ENCODE measurements around the gene COL3A1. TPM values are rescaled to one million over a fixed set of nuclear protein-coding genes. Genes with fewer than 3 reads are reported as not detected.

COL3A1 gene
- polyA plus RNA-seq, 3 donors: not detected

GRCh38 chr2:189049709-189050164 lies 75.6 kb downstream of the COL3A1 start:
- H3K27ac ChIP-seq (ENCODE audit: low read depth in 1 of 2, low read length in 2 of 2): no peak overlapping the region

GRCh38 chr2:189050165-189050712 lies 76.1 kb downstream of the COL3A1 start:
- no peak overlapping the region for H3K4me3 Mint-ChIP-seq
- no peaks in the 10 kb centered on the region for H3K79me2 ChIP-seq (ENCODE audit: insufficient read depth, low read length)
- peaks cover 0 to 3% (median 0%) of the 10 kb centered on the region in 7 donors for H3K9me3 Mint-ChIP-seq
- no peaks in the 10 kb centered on the region for H4K20me1 ChIP-seq (ENCODE audit: insufficient read depth, low read length)
- H3K4me3 ChIP-seq (replicated peaks in 1 of 3; ENCODE audit: low read depth in 2 of 3, low read length in 3 of 3): no peak overlapping the region
- no peak overlapping the region for H3K4me2 ChIP-seq (replicated peaks; ENCODE audit: extremely low read depth, low read length, poor library complexity, severe bottlenecking)
- no peak overlapping the region for H2AFZ ChIP-seq (ENCODE audit: insufficient read depth, low read depth, low read length, poor library complexity, severe bottlenecking)
- H3K27me3 ChIP-seq (ENCODE audit: control insufficient read depth in 2 of 2, insufficient read depth in 2 of 2, low read length in 2 of 2): no peaks in the 10 kb centered on the region
- H3K36me3 Mint-ChIP-seq: no peaks in the 10 kb centered on the region
- H3K36me3 ChIP-seq (replicated peaks in 1 of 2; ENCODE audit: control insufficient read depth in 1 of 2, insufficient read depth in 2 of 2, low read length in 2 of 2): no peaks in the 10 kb centered on the region
- no peaks in the 10 kb centered on the region for H3K4me1 Mint-ChIP-seq
- no peak overlapping the region for H3K27ac Mint-ChIP-seq
- no peak for TF ChIP-seq CTCF (IDR thresholded peaks at IDR 0.05)
- intact Hi-C loops (cut with micrococcal nuclease): no loop called here
- no peak for DNase-seq
- no peaks in the 10 kb centered on the region for H3K27me3 Mint-ChIP-seq (ENCODE audit: low read depth in 3 of 3)
- H3K27ac ChIP-seq (ENCODE audit: low read depth in 1 of 2, low read length in 2 of 2): no peak overlapping the region
- no peak overlapping the region for H3K9ac ChIP-seq (ENCODE audit: insufficient read depth, low read length, poor library complexity, severe bottlenecking)
- WGBS (ENCODE audit: insufficient coverage): 95% methylated on average over 6 of the region's 7 CpGs
- H3K9me3 ChIP-seq (replicated peaks in 1 of 2; ENCODE audit: control insufficient read depth in 1 of 2, insufficient read depth in 1 of 2, low read length in 2 of 2): no peaks in the 10 kb centered on the region
- no peaks in the 10 kb centered on the region for H3K4me1 ChIP-seq (ENCODE audit: control insufficient read depth in 1 of 2, insufficient read depth in 2 of 2, low read length in 2 of 2)

More at GRCh38 chr2:189049709-189050164, 75.6 kb downstream of the COL3A1 start:
- no peaks in the 10 kb centered on the region for H3K9me3 ChIP-seq (replicated peaks in 1 of 2; ENCODE audit: control insufficient read depth in 1 of 2, insufficient read depth in 1 of 2, low read length in 2 of 2)
- no peak for TF ChIP-seq CTCF (IDR thresholded peaks at IDR 0.05)
- no peaks in the 10 kb centered on the region for H3K27me3 ChIP-seq (ENCODE audit: control insufficient read depth in 2 of 2, insufficient read depth in 2 of 2, low read length in 2 of 2)
- H2AFZ ChIP-seq (ENCODE audit: insufficient read depth, low read depth, low read length, poor library complexity, severe bottlenecking): no peak overlapping the region
- no peak overlapping the region for H3K27ac Mint-ChIP-seq
- H3K36me3 ChIP-seq (replicated peaks in 1 of 2; ENCODE audit: control insufficient read depth in 1 of 2, insufficient read depth in 2 of 2, low read length in 2 of 2): no peaks in the 10 kb centered on the region
- H3K4me1 ChIP-seq (ENCODE audit: control insufficient read depth in 1 of 2, insufficient read depth in 2 of 2, low read length in 2 of 2): no peaks in the 10 kb centered on the region
- H3K27me3 Mint-ChIP-seq (ENCODE audit: low read depth in 3 of 3): no peaks in the 10 kb centered on the region
- no peaks in the 10 kb centered on the region for H3K79me2 ChIP-seq (ENCODE audit: insufficient read depth, low read length)
- H3K4me1 Mint-ChIP-seq: no peaks in the 10 kb centered on the region
- intact Hi-C loops (cut with micrococcal nuclease): no loop called here
- peaks cover 0 to 2% (median 0%) of the 10 kb centered on the region in 7 donors for H3K9me3 Mint-ChIP-seq
- H4K20me1 ChIP-seq (ENCODE audit: insufficient read depth, low read length): no peaks in the 10 kb centered on the region
- H3K4me2 ChIP-seq (replicated peaks; ENCODE audit: extremely low read depth, low read length, poor library complexity, severe bottlenecking): no peak overlapping the region
- H3K4me3 Mint-ChIP-seq: no peak overlapping the region
- H3K9ac ChIP-seq (ENCODE audit: insufficient read depth, low read length, poor library complexity, severe bottlenecking): no peak overlapping the region
- no peaks in the 10 kb centered on the region for H3K36me3 Mint-ChIP-seq
- no CpG with 5 or more reads among the region's 1 CpG for WGBS (ENCODE audit: insufficient coverage)
- no peak overlapping the region for H3K4me3 ChIP-seq (replicated peaks in 1 of 3; ENCODE audit: low read depth in 2 of 3, low read length in 3 of 3)
- no peak for DNase-seq

All from CD14-positive monocyte (primary cell).